Spleen (tissue), 7 donors: ENCODE data around the gene WDFY2.

Source experiments
- CTCF ChIP-seq, 11 experiments: fragments of 200-600 bp in 7 of 11; fragments of 450-650 bp in 4 of 11; sonication (generic) in 4 of 11; IDR thresholded peaks in 8 of 11; conservative IDR thresholded peaks in 3 of 11; 1 replicate in 7 of 11; 2 replicates in 4 of 11; pipeline versions ENCODE4 v1.4.0 to v1.8.0; 2016 to 2021; ENCODE audit warnings: antibody characterized with exemption in 11 of 11, inconsistent platforms in 4 of 11, mild to moderate bottlenecking in 1 of 11
- POLR2A ChIP-seq, 3 donors: fragments of 450-650 bp; IDR thresholded peaks; one replicate each; pipeline ENCODE4 v1.5.1; 2017; ENCODE audit warnings: antibody characterized with exemption in 3 of 3, mild to moderate bottlenecking in 1 of 3
- POLR2AphosphoS5 ChIP-seq, 3 donors: sonication (generic); formaldehyde crosslinking; IDR thresholded peaks; one replicate each; pipeline ENCODE4 v1.5.1; 2017; ENCODE audit warnings: antibody characterized with exemption in 3 of 3
- donor health status: DM: no; HTN: no; CAD: no; lungs with moderate emphysema.
- donor health status: DM: no; HTN: no; CAD: no.
- donor health status: DM: no; HTN: no; CAD: no.

DNA sequence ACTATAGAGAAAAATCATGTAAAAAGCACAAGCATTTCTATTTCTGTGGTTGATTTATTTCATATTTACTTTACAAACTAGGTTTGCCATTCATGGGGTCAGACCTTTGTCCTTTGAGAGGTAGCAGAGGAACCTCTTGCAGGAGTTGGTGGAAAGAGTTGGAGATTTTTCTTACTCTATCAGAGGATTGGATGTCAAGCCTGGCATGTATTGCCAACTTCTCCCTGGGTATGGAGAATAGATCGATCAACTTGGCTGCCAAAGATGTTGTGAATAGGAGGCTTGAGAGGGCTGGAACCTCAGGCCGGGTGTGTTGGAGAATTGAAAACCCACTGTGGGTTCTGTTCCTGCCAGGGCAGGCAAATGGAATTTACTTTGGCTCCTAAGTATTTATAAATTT lies 81.2 kb downstream of the WDFY2 start:
- TF ChIP-seq CTCF (IDR thresholded peaks at IDR 0.05 in 8 of 11, conservative IDR thresholded peaks at IDR 0.05 in 3 of 11) (no peak), POLR2AphosphoS5 (IDR thresholded peaks at IDR 0.05) (no peak), POLR2A (IDR thresholded peaks at IDR 0.05) (no peak)
